ENCODE results near the gene AHCY. TPM values are rescaled to one million over a fixed set of nuclear protein-coding genes. Genes with fewer than 3 reads are reported as not detected.
"Not testable (repeated sequence)": the region's sequence is repeated elsewhere in the genome, so short reads cannot be mapped to it uniquely, and the experiment has no call there.

AHCY gene
- total RNA-seq, 1 donor, result 88.3 TPM

GRCh38 chr20:34332262-34332920, 29.2 kb upstream of the AHCY start:
- no peak overlapping the region for H3K4me3 ChIP-seq (ENCODE audit: low read depth, low read length)
- no peak for TF ChIP-seq CTCF (IDR thresholded peaks at IDR 0.05; ENCODE audit: insufficient read depth, low read length)
- DNase-seq (ENCODE audit: low read depth), result no peak

DNA sequence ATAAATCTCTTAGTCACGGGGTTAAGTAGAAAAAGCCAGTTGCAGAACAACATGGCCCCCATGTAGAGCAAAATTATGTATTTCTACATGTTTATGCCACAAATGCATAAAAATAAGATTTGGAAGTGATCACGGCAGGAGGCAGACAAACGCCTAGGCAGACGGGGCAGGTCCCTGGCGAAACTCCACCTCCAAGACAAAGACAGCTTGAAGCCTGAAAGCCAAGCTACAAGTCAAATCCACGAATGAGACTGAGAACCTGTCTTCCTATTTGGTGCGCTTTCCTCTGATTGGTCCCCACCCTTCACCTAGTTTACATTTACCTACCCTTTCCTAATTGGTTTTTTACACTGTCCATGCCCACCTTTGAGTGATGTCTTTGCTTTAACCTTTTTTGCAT, 28.7 kb upstream of the AHCY start:
- no peak for DNase-seq (ENCODE audit: low read depth)
- no peak overlapping the region for H3K4me3 ChIP-seq (ENCODE audit: low read depth, low read length)
- TF ChIP-seq CTCF (IDR thresholded peaks at IDR 0.05; ENCODE audit: insufficient read depth, low read length), result no peak

GRCh38 chr20:34330861-34331544, 27.8 kb upstream of the AHCY start:
- H3K4me3 ChIP-seq (ENCODE audit: low read depth, low read length); DNase-seq (ENCODE audit: low read depth): not testable (repeated sequence)

DNA sequence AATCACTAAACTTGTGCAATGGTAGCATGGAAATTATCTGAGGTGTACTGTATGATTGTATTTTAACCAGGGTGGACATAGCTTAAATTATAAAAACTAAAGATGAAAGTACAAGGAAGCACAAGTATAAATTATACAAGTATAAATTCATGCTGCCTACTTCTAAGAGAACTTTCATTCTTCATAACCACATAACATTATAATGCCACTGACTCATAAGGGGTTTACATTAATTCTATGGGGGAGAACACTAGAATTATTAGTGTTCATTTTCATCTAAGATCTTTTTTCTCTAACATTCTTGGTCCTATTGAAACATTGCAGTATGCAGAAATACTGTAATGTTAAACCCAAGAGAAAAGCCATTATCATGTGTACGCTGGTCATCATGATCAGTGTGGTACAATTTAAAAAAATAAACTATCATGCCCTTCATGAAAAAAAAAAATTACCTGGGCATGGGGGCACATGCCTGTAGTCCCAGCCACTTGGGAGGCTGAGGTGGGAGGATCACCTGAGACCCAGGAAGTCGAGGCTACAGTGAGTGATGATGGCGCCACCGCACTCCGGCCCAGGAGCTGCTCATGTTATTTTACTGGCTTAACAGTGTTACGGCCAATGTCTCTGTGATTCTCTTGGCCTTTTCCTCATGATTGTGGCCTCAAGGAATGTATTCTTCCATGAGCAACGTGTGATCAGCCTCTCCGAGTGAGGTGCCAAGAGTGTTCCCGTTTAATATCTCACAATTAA, 25.9 kb upstream of the AHCY start:
- no peak overlapping the region for H3K4me3 ChIP-seq (ENCODE audit: low read depth, low read length)
- DNase-seq (ENCODE audit: low read depth), result no peak
- TF ChIP-seq CTCF (IDR thresholded peaks at IDR 0.05; ENCODE audit: insufficient read depth, low read length), result no peak

DNA sequence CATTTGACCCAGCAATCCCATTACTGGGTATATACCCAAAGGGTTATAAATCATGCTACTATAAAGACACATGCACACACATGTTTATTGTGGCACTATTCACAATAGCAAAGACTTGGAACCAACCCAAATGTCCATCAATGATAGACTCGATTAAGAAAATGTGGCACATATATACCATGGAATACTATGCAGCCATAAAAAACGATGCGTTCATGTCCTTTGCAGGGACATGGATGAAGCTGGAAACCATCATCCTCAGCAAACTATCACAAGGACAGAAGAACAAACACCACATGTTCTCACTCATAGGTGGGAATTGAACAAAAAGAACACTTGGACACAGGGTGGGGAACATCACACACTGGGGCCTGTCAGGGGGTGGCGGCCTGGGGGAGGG, 25.1 kb upstream of the AHCY start:
- H3K4me3 ChIP-seq (ENCODE audit: low read depth, low read length); DNase-seq (ENCODE audit: low read depth): not testable (repeated sequence)

DNA sequence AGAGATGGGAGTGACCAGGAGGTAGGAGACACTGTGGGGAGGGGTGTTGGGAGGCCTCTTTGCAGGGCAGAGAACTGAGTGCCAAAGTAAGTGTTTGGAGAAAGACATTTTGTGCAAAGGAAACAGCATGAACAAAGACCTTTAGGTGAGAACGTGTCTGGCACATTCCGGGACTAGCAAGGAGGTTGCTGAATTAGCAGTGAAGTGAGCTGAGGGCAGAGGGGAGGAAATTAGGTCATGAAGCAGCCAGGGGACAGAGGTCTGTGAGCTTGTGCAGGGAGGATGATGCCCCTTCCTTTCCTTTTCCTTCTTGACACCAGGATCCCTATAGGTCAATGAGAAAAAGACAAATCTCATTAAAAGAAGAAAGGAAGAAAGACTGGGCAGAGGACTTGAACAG, 21.4 kb upstream of the AHCY start:
- TF ChIP-seq CTCF (IDR thresholded peaks at IDR 0.05; ENCODE audit: insufficient read depth, low read length), result no peak
- no peak overlapping the region for H3K4me3 ChIP-seq (ENCODE audit: low read depth, low read length)
- no peak for DNase-seq (ENCODE audit: low read depth)

DNA sequence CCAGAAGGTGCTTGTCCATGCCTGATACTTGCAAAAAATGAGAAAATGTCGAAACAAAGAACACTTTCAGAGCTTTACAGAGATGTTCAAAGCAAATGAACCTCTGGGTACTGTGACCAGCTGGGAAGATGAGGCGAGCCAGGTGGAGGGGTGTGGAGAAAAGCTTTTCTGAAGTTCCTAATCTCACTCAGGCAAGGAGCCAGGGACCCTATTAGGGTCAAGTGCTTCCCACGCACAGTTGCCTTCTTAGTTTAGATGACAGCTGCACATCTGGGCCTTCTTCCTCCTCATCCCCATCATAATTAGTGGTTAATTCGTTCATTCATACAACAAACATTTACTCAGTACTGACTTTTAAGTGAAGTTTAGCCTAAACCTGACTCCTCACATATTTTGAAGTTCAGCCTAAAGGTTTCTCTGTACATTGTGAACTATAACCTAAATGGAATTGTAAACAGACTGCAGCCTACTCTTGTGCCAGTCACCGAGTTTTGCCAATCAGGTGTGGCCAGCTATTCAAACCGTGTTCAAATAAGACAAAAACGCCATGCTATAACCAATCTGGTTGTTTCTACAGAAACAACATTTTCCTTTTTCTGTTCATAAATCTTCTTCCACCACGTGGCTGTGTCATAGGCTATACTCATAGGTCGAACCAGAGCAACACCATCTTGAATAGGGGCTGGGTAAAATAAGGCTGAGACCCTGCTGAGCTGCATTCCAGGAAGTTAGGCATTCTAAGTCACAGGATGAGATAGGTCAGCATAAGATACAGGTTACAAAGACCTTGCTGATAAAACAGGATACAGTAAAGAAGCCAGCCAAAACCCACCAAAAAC, 19.3 kb upstream of the AHCY start:
- no peak for TF ChIP-seq CTCF (IDR thresholded peaks at IDR 0.05; ENCODE audit: insufficient read depth, low read length)
- H3K4me3 ChIP-seq (ENCODE audit: low read depth, low read length), result no peak overlapping the region
- no peak for DNase-seq (ENCODE audit: low read depth)
